ENCODE results near the gene NOS1AP.

NOS1AP gene

DNA sequence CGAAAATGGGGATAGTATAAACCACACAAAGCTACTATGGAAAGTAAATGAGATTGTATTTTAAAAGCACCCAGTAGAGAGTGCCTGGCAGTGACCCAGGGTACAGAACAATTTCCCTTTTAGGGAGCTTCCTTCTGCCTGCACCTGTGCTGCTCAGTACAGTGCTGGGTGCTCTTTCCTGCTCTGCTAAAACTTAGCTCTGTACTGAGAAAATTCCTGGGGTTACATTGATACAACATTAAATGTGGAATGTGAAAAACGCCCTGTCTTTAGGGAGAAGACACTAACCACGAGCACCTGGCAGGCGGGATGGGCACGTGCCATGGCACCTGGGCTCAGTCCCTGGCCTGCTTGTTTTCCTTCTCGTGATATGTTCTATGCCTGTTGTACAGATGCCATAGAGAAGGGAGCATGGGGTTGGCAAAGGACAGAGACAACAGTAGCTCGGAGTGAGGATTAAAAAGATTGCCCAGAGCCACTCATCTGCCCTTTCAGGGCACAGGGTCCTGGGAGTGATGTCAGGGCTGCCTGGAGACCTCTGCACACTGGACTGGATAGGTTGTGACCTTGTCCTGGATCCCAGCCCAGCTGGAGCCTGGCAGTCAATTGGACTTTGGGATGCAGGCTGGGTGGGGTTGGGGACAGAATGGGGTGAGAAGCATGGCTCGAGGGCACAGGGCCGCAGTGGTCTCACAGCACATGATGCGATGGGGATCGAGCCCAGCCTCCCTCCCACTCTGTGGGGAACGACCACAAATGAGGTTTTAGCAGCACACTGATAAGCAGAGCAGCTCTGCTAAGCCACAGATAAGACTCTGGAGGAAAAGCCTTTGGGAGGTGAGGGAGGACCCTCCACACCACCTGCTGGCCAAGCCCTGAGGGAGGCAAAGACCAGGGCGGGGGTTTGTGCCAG, 302.9 kb downstream of the NOS1AP start:
- no peak for DNase-seq

DNA sequence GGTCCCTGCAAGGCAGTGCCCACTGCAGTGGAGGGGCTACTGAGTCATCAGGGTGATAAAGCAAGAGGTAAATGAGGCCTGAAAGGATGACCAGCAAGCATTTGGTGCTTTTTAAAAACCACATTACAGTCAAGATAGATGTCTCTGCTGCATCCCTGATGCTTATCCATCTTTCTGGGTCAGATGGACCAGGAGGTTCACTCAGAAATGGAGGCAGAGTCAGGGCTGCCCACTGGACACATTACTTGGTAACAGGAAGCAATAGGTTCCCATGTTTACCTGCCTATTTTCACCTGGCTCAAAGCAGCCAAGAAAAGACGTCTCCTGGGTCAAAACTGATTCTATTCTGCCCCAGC, 303.6 kb downstream of the NOS1AP start:
- no peak for DNase-seq

- DNase-seq: no peak
Measured at GRCh38 chr1:162373541-162374260, 304.2 kb downstream of the NOS1AP start.

- no peak for DNase-seq
Measured at GRCh38 chr1:162374406-162374805, 304.9 kb downstream of the NOS1AP start.

DNA sequence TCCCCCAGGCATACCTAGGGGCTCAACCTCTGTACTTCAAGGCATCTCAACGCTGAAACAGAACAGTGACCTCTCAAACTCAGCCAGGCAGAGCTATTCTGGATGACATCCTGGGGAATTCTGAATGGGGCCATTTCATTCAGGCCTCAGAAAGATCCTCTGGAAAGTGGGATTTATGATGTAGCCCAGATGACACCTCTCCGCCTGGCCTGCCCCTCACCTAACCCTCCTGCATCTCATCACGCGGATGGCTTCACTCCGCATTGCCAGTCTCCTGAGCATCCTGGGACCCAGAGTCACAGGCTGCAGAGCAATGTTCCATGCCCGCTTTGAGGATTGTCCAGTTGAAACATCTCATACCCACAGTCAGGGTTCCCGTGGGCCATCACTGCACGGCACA, 306.0 kb downstream of the NOS1AP start:
- DNase-seq: no peak

DNA sequence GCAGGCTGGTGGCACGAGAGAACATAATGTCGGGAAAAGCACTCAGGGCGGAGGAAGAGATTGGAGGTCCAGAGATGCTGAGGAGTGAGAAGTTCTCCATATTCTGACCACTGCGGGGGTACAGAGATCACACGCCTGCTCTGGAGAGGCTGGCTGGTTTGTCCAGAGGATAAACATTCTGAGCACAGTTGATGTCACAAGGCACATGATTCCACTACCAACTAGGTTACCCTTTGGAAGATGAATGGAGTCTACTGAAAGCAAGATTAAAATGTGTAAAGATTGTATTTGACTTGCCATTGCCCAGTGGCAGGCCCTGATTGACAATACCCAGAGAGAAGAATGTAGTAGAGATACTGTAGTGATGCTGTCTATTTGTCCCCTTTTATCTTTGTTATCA, 307.2 kb downstream of the NOS1AP start, which contains the start of gene SPATA46:
Gene SPATA46 (minus strand): TSS at position 164 of the 400 bp plus-strand sequence. CDS start 64 bp downstream, at position 100.
- no peak for DNase-seq

- no peak for DNase-seq
Measured at GRCh38 chr1:162380061-162380846, 310.8 kb downstream of the NOS1AP start.

- no peak for DNase-seq
Measured at GRCh38 chr1:162381383-162381782, 311.9 kb downstream of the NOS1AP start, which contains the start of gene C1orf226. Gene C1orf226 (plus strand): TSS chr1:162381728. CDS start chr1:162381902, 174 bp downstream.

DNA sequence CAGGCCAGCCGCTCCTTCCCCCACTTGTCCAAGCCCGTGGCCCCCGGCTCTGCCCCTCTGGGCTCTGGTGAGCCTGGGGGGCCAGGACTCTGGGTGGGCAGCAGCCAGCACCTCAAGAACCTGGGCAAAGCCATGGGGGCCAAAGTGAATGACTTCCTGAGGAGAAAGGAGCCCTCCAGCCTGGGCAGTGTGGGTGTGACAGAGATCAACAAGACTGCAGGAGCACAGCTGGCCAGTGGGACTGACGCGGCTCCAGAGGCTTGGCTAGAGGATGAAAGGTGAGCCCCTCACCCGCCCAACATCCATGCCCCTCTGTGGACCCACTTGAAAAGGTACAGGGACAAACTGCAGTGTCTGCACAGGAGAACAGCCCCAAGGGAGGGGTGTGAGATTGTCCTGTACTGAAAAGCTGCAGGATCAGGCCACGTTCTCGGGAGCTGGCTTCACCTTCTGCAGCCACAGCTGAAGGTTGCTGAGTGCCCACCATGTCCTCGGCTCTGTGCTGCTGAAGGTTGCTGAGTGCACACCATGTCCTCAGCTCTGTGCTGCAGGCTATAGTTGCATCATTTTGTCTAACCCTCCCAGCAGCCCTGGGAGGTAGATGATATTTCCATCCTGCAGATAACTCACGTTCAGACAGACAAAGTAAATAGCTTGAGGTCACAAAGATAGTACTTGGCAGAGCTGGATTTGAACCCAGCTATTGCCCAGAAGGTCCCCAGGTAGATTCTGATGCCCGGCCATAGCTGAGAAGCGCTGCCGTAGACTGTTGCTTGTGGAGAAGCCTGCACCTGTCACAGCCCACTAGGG, 312.7 kb downstream of the NOS1AP start:
- no peak for DNase-seq

GRCh38 chr1:162383091-162383490, 313.6 kb downstream of the NOS1AP start:
- DNase-seq: no peak

GRCh38 chr1:162383516-162383915, 314.0 kb downstream of the NOS1AP start:
- no peak for DNase-seq

DNA sequence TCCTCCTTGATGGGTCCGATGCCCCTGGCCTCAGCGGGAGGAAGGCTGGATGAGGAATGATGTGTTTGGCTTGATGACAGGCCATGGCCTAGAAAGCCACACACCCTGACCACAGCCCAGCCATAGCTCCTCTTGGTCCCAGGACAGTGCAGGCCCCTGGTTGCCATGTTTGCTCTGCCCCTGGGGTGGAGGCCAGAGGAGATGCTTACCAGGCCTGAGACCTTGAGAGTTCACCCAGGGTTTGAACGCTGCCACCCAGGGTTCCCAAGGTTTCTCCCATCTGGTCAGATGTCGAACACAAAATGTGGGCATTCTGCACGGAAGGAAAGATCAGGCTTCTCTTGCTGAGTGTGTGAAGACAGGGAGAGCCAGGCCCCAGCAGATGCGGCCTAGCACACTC, 314.6 kb downstream of the NOS1AP start:
- no peak for DNase-seq

GRCh38 chr1:162384601-162385279, 315.2 kb downstream of the NOS1AP start:
- no peak for DNase-seq

GRCh38 chr1:162385280-162385623, 315.8 kb downstream of the NOS1AP start:
- no peak for DNase-seq

DNA sequence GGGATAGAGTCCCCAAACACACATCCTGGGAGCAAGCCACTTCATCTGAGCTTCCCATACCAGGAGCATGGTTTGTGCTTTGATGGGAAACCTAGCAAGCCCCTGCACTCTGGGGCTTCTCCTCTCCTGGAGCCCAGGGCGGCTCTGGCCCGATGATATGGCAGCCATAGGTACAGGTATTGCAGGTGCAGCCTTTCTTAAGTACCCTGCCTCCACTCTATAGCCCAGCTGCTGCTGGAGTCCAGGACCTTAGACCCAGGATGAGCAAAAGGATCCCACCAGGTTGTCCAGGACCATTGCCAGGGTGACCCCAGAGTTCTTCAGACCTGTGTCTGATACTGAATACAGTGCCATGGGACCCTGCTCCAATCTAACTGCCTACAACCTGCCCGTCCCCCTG, 316.2 kb downstream of the NOS1AP start:
- no peak for DNase-seq

GRCh38 chr1:162386292-162387225, 317.1 kb downstream of the NOS1AP start:
- DNase-seq: no peak

DNA sequence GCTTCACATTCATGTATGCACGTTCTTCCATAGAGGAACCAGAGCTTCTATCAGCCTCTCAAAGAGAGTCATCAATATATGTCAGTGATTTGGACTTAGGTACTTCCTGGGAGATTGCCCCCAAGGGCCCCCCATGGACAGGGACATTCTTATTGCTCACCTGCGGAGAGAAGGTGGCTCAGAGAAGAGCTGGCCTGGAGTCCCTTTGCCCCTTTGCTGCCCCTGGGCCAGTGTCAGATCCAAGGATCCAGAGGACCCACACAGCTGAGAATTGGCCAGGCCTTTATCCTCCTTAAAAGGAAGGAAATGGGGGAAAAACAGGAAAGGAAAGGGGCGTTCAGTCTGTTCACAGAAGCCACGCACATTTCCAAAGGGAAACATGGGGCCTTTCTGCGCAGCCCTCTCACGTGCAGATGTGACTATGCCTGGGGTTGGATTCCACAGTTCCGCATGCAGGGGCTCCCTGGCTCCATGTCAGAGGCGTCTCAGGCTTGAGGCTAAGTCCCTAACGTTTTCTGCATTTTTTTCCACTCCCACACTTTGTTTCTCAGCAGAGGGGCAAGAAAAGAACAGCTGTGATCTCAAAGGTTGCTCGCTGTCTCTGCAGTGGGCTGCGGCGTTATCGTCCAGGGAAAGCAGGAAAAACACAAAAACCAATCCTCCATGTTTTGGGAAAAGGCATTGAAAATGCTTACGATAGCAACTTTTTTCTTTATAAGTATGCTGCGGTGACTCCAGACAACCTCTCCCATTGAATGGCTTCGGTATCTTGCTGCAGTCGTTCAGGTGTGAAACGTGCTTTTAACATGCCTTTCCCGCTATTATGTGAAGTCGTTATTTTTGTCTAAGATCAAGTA, 318.0 kb downstream of the NOS1AP start:
- no peak for DNase-seq

GRCh38 chr1:162388083-162388594, 318.6 kb downstream of the NOS1AP start:
- no peak for DNase-seq

DNA sequence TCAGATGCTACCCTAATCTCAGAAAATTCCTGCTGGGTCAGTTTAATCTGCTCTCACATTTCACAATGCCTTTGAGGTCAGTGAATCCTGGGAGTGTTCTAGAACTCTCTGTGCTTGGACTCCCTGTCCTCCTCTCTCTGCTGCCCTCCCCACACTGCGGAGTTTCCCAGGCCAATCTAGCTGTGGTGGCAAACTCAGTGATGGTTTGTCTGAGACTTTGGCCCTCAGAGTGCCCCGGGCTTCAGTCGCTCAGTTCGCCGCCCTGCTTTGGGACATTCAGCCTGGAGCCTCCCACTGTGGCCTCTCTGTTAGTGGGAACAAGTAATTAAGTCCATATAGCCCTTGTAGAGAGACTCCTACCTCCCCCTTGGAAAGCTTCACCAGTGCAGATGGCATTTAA, 319.1 kb downstream of the NOS1AP start:
- no peak for DNase-seq

Data from NCI-H510A (cell line).